GM19452 (cell line): Measurements from ENCODE around the gene KHDRBS1.
"Not testable (repeated sequence)": the region's sequence is repeated elsewhere in the genome, so short reads cannot be mapped to it uniquely, and the experiment has no call there.

Experiments
- ATAC-seq: cut with Tn5 transposase; IDR thresholded peaks from one replicate; pipeline ENCODE4 v1.9.1; 2021; ENCODE audit not compliant: unreplicated experiment

KHDRBS1 gene

GRCh38 chr1:32013386-32014198, at the start of gene KHDRBS1:
Gene KHDRBS1 (plus strand): TSS chr1:32013868. CDS start chr1:32013996, 128 bp downstream.
- ATAC-seq: peak; percentile 81

GRCh38 chr1:31970873-31971272, 42.8 kb upstream of the KHDRBS1 start:
- ATAC-seq: no peak

GRCh38 chr1:31976401-31976800, 37.3 kb upstream of the KHDRBS1 start:
- ATAC-seq: no peak

GRCh38 chr1:31977385-31978131, 36.1 kb upstream of the KHDRBS1 start:
- no peak for ATAC-seq

GRCh38 chr1:31978843-31979400, 34.7 kb upstream of the KHDRBS1 start:
- ATAC-seq: no peak

GRCh38 chr1:31980835-31981455, 32.7 kb upstream of the KHDRBS1 start:
- no peak for ATAC-seq

- no peak for ATAC-seq
Measured at GRCh38 chr1:31981456-31981839, 32.2 kb upstream of the KHDRBS1 start.

GRCh38 chr1:31981972-31982371, 31.7 kb upstream of the KHDRBS1 start:
- no peak for ATAC-seq

- ATAC-seq: no peak
Measured at GRCh38 chr1:31984419-31985347, 29.0 kb upstream of the KHDRBS1 start.

GRCh38 chr1:31985430-31985829, 28.2 kb upstream of the KHDRBS1 start:
- ATAC-seq: no peak

GRCh38 chr1:31987135-31987619, 26.5 kb upstream of the KHDRBS1 start:
- ATAC-seq: no peak

GRCh38 chr1:31989964-31990363, 23.7 kb upstream of the KHDRBS1 start:
- ATAC-seq: no peak

- no peak for ATAC-seq
Measured at GRCh38 chr1:31991182-31991581, 22.5 kb upstream of the KHDRBS1 start.

GRCh38 chr1:31995263-31995662, 18.4 kb upstream of the KHDRBS1 start:
- ATAC-seq: no peak

- not testable (repeated sequence) for ATAC-seq
Measured at GRCh38 chr1:31996121-31996520, 17.5 kb upstream of the KHDRBS1 start.

GRCh38 chr1:32001863-32002262, 11.8 kb upstream of the KHDRBS1 start:
- no peak for ATAC-seq

- ATAC-seq: not testable (repeated sequence)
Measured at GRCh38 chr1:32002285-32002684, 11.4 kb upstream of the KHDRBS1 start.

GRCh38 chr1:32005522-32005921, 8.1 kb upstream of the KHDRBS1 start:
- no peak for ATAC-seq

- ATAC-seq: no peak
Measured at GRCh38 chr1:32007591-32007940, 6.1 kb upstream of the KHDRBS1 start.

- no peak for ATAC-seq
Measured at GRCh38 chr1:32010246-32010645, 3.4 kb upstream of the KHDRBS1 start.
